NCI-H2107 (cell line): ENCODE results near the gene GTSF1L.

Experiments used
- DNase-seq: peaks from one replicate; lab custom pipeline; 2025; lab: John Stamatoyannopoulos, UW

GTSF1L gene

GRCh38 chr20:43744966-43745730, 18.3 kb upstream of the GTSF1L start:
- no peak for DNase-seq

- no peak for DNase-seq
These were observed 17.4 kb upstream of the GTSF1L start for GRCh38 chr20:43744151-43744611.

GRCh38 chr20:43740642-43741041, 13.8 kb upstream of the GTSF1L start:
- no peak for DNase-seq

- no peak for DNase-seq
These were observed 12.4 kb upstream of the GTSF1L start for GRCh38 chr20:43739148-43739749.

- DNase-seq, result no peak
These were observed 11.1 kb upstream of the GTSF1L start for GRCh38 chr20:43737925-43738324.

GRCh38 chr20:43736588-43737158, 9.9 kb upstream of the GTSF1L start:
- DNase-seq, result no peak

GRCh38 chr20:43731927-43732326, 5.1 kb upstream of the GTSF1L start:
- no peak for DNase-seq

GRCh38 chr20:43731469-43731868, 4.7 kb upstream of the GTSF1L start:
- DNase-seq, result no peak

- no peak for DNase-seq
These were observed 2.0 kb upstream of the GTSF1L start for GRCh38 chr20:43728686-43729255.

GRCh38 chr20:43727980-43728590, 1.3 kb upstream of the GTSF1L start:
- DNase-seq, result no peak

- no peak for DNase-seq
These were observed 469 bp downstream of the GTSF1L start for GRCh38 chr20:43726333-43726732.

- no peak for DNase-seq
These were observed 1.1 kb downstream of the GTSF1L start for GRCh38 chr20:43725666-43726065.

GRCh38 chr20:43724383-43724782, 2.4 kb downstream of the GTSF1L start:
- no peak for DNase-seq

GRCh38 chr20:43723735-43724134, 3.1 kb downstream of the GTSF1L start:
- no peak for DNase-seq

- DNase-seq, result no peak
These were observed 3.6 kb downstream of the GTSF1L start for GRCh38 chr20:43723186-43723585.

GRCh38 chr20:43722153-43722505, 4.7 kb downstream of the GTSF1L start:
- no peak for DNase-seq

GRCh38 chr20:43721429-43722152, 5.2 kb downstream of the GTSF1L start:
- peak; percentile 64 for DNase-seq

GRCh38 chr20:43721097-43721428, 5.7 kb downstream of the GTSF1L start:
- no peak for DNase-seq

GRCh38 chr20:43720007-43720406, 6.8 kb downstream of the GTSF1L start:
- no peak for DNase-seq

- no peak for DNase-seq
These were observed 9.2 kb downstream of the GTSF1L start for GRCh38 chr20:43717616-43717995.

- DNase-seq, result no peak
These were observed 9.8 kb downstream of the GTSF1L start for GRCh38 chr20:43716757-43717615.
